Measurements from ENCODE around the gene SARNP.
"Not testable (repeated sequence)": the region's sequence is repeated elsewhere in the genome, so short reads cannot be mapped to it uniquely, and the experiment has no call there.

The SARNP gene

GRCh38 chr12:55817345-55818139, at the start of gene SARNP, which contains the start of gene ORMDL2:
Gene SARNP (minus strand): TSS chr12:55817724. CDS start chr12:55817701, 23 bp downstream.
Gene ORMDL2 (plus strand): TSS chr12:55818041. CDS start chr12:55819000, 959 bp downstream.
- DNase-seq (ENCODE audit: low spot score), result peak; percentile 100

- not testable (repeated sequence) for DNase-seq (ENCODE audit: low spot score)
Observed at GRCh38 chr12:55866454-55867004, 49.0 kb upstream of the SARNP start.

GRCh38 chr12:55865327-55865726, 47.8 kb upstream of the SARNP start:
- no peak for DNase-seq (ENCODE audit: low spot score)

- DNase-seq (ENCODE audit: low spot score), result not testable (repeated sequence)
Observed at GRCh38 chr12:55862931-55863330, 45.4 kb upstream of the SARNP start.

GRCh38 chr12:55862286-55862685, 44.8 kb upstream of the SARNP start:
- no peak for DNase-seq (ENCODE audit: low spot score)

GRCh38 chr12:55861871-55862270, 44.3 kb upstream of the SARNP start:
- DNase-seq (ENCODE audit: low spot score), result no peak

GRCh38 chr12:55861396-55861795, 43.9 kb upstream of the SARNP start:
- no peak for DNase-seq (ENCODE audit: low spot score)

GRCh38 chr12:55852740-55853139, 35.2 kb upstream of the SARNP start:
- no peak for DNase-seq (ENCODE audit: low spot score)

- DNase-seq (ENCODE audit: low spot score), result no peak
Observed at GRCh38 chr12:55850893-55851292, 33.4 kb upstream of the SARNP start.

GRCh38 chr12:55850401-55850800, 32.9 kb upstream of the SARNP start:
- no peak for DNase-seq (ENCODE audit: low spot score)

GRCh38 chr12:55849616-55850343, 32.3 kb upstream of the SARNP start:
- DNase-seq (ENCODE audit: low spot score), result no peak

- no peak for DNase-seq (ENCODE audit: low spot score)
Observed at GRCh38 chr12:55847603-55848291, 30.2 kb upstream of the SARNP start.

GRCh38 chr12:55847033-55847432, 29.5 kb upstream of the SARNP start:
- no peak for DNase-seq (ENCODE audit: low spot score)

GRCh38 chr12:55845785-55846496, 28.4 kb upstream of the SARNP start:
- no peak for DNase-seq (ENCODE audit: low spot score)

- DNase-seq (ENCODE audit: low spot score), result no peak
Observed at GRCh38 chr12:55845361-55845760, 27.8 kb upstream of the SARNP start.

GRCh38 chr12:55844961-55845360, 27.4 kb upstream of the SARNP start:
- no peak for DNase-seq (ENCODE audit: low spot score)

- no peak for DNase-seq (ENCODE audit: low spot score)
Observed at GRCh38 chr12:55843431-55843830, 25.9 kb upstream of the SARNP start.

GRCh38 chr12:55842681-55843429, 25.3 kb upstream of the SARNP start, which contains the start of gene MMP19:
Gene MMP19 (minus strand): TSS chr12:55842936. CDS start chr12:55842830, 106 bp downstream.
- no peak for DNase-seq (ENCODE audit: low spot score)

- DNase-seq (ENCODE audit: low spot score), result no peak
Observed at GRCh38 chr12:55840581-55841351, 23.2 kb upstream of the SARNP start.

Measured in hematopoietic multipotent progenitor cell treated with erythropoietin and hydrocortisone succinate and interleukin-3 and kit ligand, for 15 days (in vitro differentiated cells).